ENCODE measurements around the gene ABCB1. TPM values are rescaled to one million over a fixed set of nuclear protein-coding genes. Genes with fewer than 3 reads are reported as not detected.

The ABCB1 gene
- total RNA-seq, 1 donor from 2014 or later = 4.3 TPM

DNA sequence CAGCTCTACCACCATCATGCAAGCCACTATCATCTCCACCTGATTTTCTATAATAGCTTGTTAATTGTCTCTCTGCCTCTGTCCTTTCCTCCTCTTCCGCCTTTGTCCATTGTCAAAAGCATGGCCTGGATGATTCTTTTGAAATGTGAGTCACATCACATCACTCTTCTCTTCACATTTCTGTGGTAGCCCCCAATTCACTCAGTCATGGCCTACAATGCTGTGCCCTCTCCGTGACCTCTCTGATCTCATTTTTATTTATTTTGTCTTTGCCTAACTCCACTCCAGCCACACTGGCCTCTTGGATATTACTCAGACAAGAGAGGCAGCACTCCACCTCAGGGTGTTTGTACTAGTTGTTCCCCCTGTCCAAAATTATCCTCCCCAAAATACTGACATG is 120.3 kb downstream of the ABCB1 start:
- intact Hi-C loops (cut with DNase I) = no loop called here
- no peaks in the 10 kb centered on the region for H3K9me3 ChIP-seq
- DNase-seq (no peak), ATAC-seq (no peak)
- no peak overlapping the region for H3K4me3 ChIP-seq
- peaks cover 21% of the 10 kb centered on the region for H3K27me3 ChIP-seq (ENCODE audit: low read depth)
- no peaks in the 10 kb centered on the region for H3K36me3 ChIP-seq
- TF ChIP-seq CTCF (IDR thresholded peaks at IDR 0.05) = no peak
- peaks cover 5% of the 10 kb centered on the region for H3K4me1 ChIP-seq
- no peak overlapping the region for H3K27ac ChIP-seq

- no peak overlapping the region for H3K4me3 ChIP-seq
- TF ChIP-seq CTCF (IDR thresholded peaks at IDR 0.05) = no peak
Measured at GRCh38 chr7:87479951-87480350, 120.7 kb downstream of the ABCB1 start.

GRCh38 chr7:87476179-87476557 is 124.5 kb downstream of the ABCB1 start:
- peaks cover 21% of the 10 kb centered on the region for H3K4me1 ChIP-seq
- ATAC-seq = no peak
- peak overlapping the region; percentile 49 for H3K4me3 ChIP-seq

More at GRCh38 chr7:87479951-87480350, 120.7 kb downstream of the ABCB1 start:
- Histone ChIP-seq H3K27me3 (ENCODE audit: low read depth) (peaks cover 25% of the 10 kb centered on the region), H3K36me3 (no peaks in the 10 kb centered on the region), H3K27ac (no peak overlapping the region), H3K4me1 (peaks cover 10% of the 10 kb centered on the region), H3K9me3 (no peaks in the 10 kb centered on the region)
- intact Hi-C loops (cut with DNase I) = no loop called here
- ATAC-seq = no peak
- no peak for DNase-seq

GRCh38 chr7:87475359-87476178 is 125.1 kb downstream of the ABCB1 start, which contains the start of gene ABCB4:
Gene ABCB4, minus strand, starts transcription at chr7:87475680. Its CDS starts 215 bp downstream, at chr7:87475465.
- H3K27ac ChIP-seq = no peak within 1 kb of the TSS

More at GRCh38 chr7:87476179-87476557, 124.5 kb downstream of the ABCB1 start:
- Histone ChIP-seq H3K27ac (no peak overlapping the region), H3K36me3 (no peaks in the 10 kb centered on the region), H3K27me3 (ENCODE audit: low read depth) (peaks cover 30% of the 10 kb centered on the region), H3K9me3 (no peaks in the 10 kb centered on the region)
- no peak for TF ChIP-seq CTCF (IDR thresholded peaks at IDR 0.05)
- no peak for DNase-seq
- intact Hi-C loops (cut with DNase I) = no loop called here

More at GRCh38 chr7:87475359-87476178, 125.1 kb downstream of the ABCB1 start, which contains the start of gene ABCB4:
- H3K27me3 ChIP-seq (ENCODE audit: low read depth) = peaks cover 30% of the 10 kb centered on the region
- H3K36me3 ChIP-seq = no peaks in the 10 kb centered on the region
- peak; percentile 41 for DNase-seq
- no peaks in the 10 kb centered on the region for H3K9me3 ChIP-seq
- intact Hi-C loops (cut with DNase I) = no loop called here
- TF ChIP-seq CTCF (IDR thresholded peaks at IDR 0.05) = no peak
- H3K4me1 ChIP-seq = peaks cover 21% of the 10 kb centered on the region
- peak within 1 kb of the TSS; percentile 49 for H3K4me3 ChIP-seq
- ATAC-seq = peak; percentile 57 to 62
